ENCODE results near the gene CLEC14A.

Gene CLEC14A

DNA sequence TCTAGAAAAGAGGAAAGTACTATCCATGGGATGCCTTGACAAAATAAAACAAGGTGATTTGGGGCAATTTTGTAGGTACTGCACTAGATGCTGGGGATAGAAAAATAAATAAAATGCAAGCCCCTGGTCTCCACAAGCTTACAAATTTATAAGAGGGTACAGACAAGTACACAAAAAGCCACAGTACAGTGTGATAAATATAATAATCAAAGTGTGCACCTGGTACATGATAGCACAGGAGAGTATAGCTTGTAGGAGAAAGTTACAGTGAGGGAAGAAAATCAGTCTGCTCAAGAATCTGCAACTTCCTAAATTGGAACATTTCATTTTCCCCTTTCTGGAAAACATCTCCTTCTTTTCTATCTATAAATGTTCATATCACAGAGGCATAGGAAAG is 51.2 kb downstream of the CLEC14A start:
- no peak for DNase-seq
